Measurements from ENCODE around the gene RFC5.
"Not testable (repeated sequence)": the region's sequence is repeated elsewhere in the genome, so short reads cannot be mapped to it uniquely, and the experiment has no call there.

Gene RFC5

GRCh38 chr12:117994551-117995438 lies 21.7 kb upstream of the RFC5 start:
- no peak overlapping the region for H3K4me3 ChIP-seq (replicated peaks in 1 of 2; ENCODE audit: low read depth in 2 of 2, low read length in 2 of 2)
- DNase-seq (ENCODE audit: low read depth in 2 of 2): no peak
- TF ChIP-seq CTCF (IDR thresholded peaks at IDR 0.05; ENCODE audit: low read depth, low read length): no peak

GRCh38 chr12:117998719-117999118 lies 17.8 kb upstream of the RFC5 start:
- TF ChIP-seq CTCF (IDR thresholded peaks at IDR 0.05; ENCODE audit: low read depth, low read length): no peak
- H3K4me3 ChIP-seq (replicated peaks in 1 of 2; ENCODE audit: low read depth in 2 of 2, low read length in 2 of 2): no peak overlapping the region
- no peak for DNase-seq (ENCODE audit: low read depth in 2 of 2)

- not testable (repeated sequence) for H3K4me3 ChIP-seq (replicated peaks in 1 of 2; ENCODE audit: low read depth in 2 of 2, low read length in 2 of 2); DNase-seq (ENCODE audit: low read depth in 2 of 2)
Observed at GRCh38 chr12:117999806-118000205, 16.7 kb upstream of the RFC5 start.

- no peak overlapping the region for H3K4me3 ChIP-seq (replicated peaks in 1 of 2; ENCODE audit: low read depth in 2 of 2, low read length in 2 of 2)
- no peak for TF ChIP-seq CTCF (IDR thresholded peaks at IDR 0.05; ENCODE audit: low read depth, low read length)
- DNase-seq (ENCODE audit: low read depth in 2 of 2): no peak
Observed at GRCh38 chr12:118010903-118011302, 5.6 kb upstream of the RFC5 start.

- TF ChIP-seq CTCF (IDR thresholded peaks at IDR 0.05; ENCODE audit: low read depth, low read length): no peak
- H3K4me3 ChIP-seq (replicated peaks in 1 of 2; ENCODE audit: low read depth in 2 of 2, low read length in 2 of 2): no peak overlapping the region
- DNase-seq (ENCODE audit: low read depth in 2 of 2): no peak
Observed at GRCh38 chr12:118011377-118011776, 5.1 kb upstream of the RFC5 start.

- TF ChIP-seq CTCF (IDR thresholded peaks at IDR 0.05; ENCODE audit: low read depth, low read length): no peak
- H3K4me3 ChIP-seq (replicated peaks in 1 of 2; ENCODE audit: low read depth in 2 of 2, low read length in 2 of 2): no peak overlapping the region
- no peak for DNase-seq (ENCODE audit: low read depth in 2 of 2)
Observed at GRCh38 chr12:118011961-118012360, 4.5 kb upstream of the RFC5 start.

GRCh38 chr12:118013283-118013682 lies 3.2 kb upstream of the RFC5 start:
- peak in 1 of 2 donors; percentile 40 for DNase-seq (ENCODE audit: low read depth in 2 of 2)
- no peak overlapping the region for H3K4me3 ChIP-seq (replicated peaks in 1 of 2; ENCODE audit: low read depth in 2 of 2, low read length in 2 of 2)
- TF ChIP-seq CTCF (IDR thresholded peaks at IDR 0.05; ENCODE audit: low read depth, low read length): no peak

All from cardiac fibroblast (primary cell).